ENCODE measurements around the gene RAPGEF4. TPM values are rescaled to one million over a fixed set of nuclear protein-coding genes. Genes with fewer than 3 reads are reported as not detected.

The RAPGEF4 gene
- total and polyA plus RNA-seq, 9 of the 15 experiments (the other 6 are each of a cell fraction or from before 2014, with no cell fraction given): 0.04 to 0.33 (median 0.13) TPM; not detected in 6

- H3K27me3 ChIP-seq (ENCODE audit: control insufficient read depth in 2 of 2, insufficient read depth in 2 of 2, low read length in 2 of 2): no peaks in the 10 kb centered on the region; a peak in 3 of 5 replicates
- POLR2A ChIA-PET: no interaction called here
- no peaks in the 10 kb centered on the region for H3K9me1 ChIP-seq (ENCODE audit: control insufficient read depth, insufficient read depth, low read length)
- in situ Hi-C loops (cut with MboI) (no loop called here), intact Hi-C loops (cut with micrococcal nuclease) (no loop called here)
- no peak for TF ChIP-seq KAT8 (IDR thresholded peaks at IDR 0.05; ENCODE audit: low read depth)
- TF ChIP-seq ZBTB33 (CRISPR knock-in tag; IDR thresholded peaks at IDR 0.05): no peak
- TF ChIP-seq TCF15 (CRISPR knock-in tag; IDR thresholded peaks at IDR 0.05): no peak
- TF ChIP-seq NR1H2 (CRISPR knock-in tag; IDR thresholded peaks at IDR 0.05): no peak
- no peak for TF ChIP-seq POLR2H (tag; IDR thresholded peaks at IDR 0.05; ENCODE audit: low read depth)
- no peaks in the 10 kb centered on the region for H3K9me3 ChIP-seq (replicated peaks; ENCODE audit: control insufficient read depth, insufficient read depth, low read depth, low read length)
- ATAC-seq (no peak), DNase-seq (ENCODE audit: extremely low read depth in 1 of 4, low spot score in 3 of 4) (no peak), FAIRE-seq (no peak)
- H3K4me2 ChIP-seq (ENCODE audit: insufficient read depth, low read length): no peak overlapping the region
- H3K4me1 ChIP-seq (replicated peaks in 1 of 2; ENCODE audit: control insufficient read depth in 2 of 2, insufficient read depth in 2 of 2, low read length in 2 of 2): no peaks in the 10 kb centered on the region
- no peaks in the 10 kb centered on the region for H3K79me2 ChIP-seq (ENCODE audit: control insufficient read depth, insufficient read depth, low read length)
- H3K4me3 ChIP-seq: no peak overlapping the region
- no TSS peak for BruUV-seq (replicated peaks)
- H4K20me1 ChIP-seq (replicated peaks; ENCODE audit: control insufficient read depth, insufficient read depth, low read length): no peaks in the 10 kb centered on the region; the same call in 1 of the 2 replicates
- H2AFZ ChIP-seq (ENCODE audit: low read depth, low read length): no peak overlapping the region
- H3K27ac ChIP-seq (ENCODE audit: extremely low read depth, low read depth, low read length): no peak overlapping the region
- H3K9ac ChIP-seq (ENCODE audit: insufficient read depth in 1 of 2, low read depth in 2 of 2, low read length in 2 of 2): no peak overlapping the region
- CTCF ChIA-PET (ENCODE audit: low intra/inter-chr PET ratio): no interaction called here
- no peaks in the 10 kb centered on the region for H3K36me3 ChIP-seq (ENCODE audit: control insufficient read depth, insufficient read depth, low read length)
Observed at GRCh38 chr2:172788871-172789270, 53.2 kb downstream of the RAPGEF4 start.

Measured in K562 (cell line).